Thyroid gland (tissue), 4 donors: Measurements from ENCODE around the gene ACOT4.

Source experiments
- CTCF ChIP-seq, 6 experiments: fragments of 200-600 bp in 3 of 6; fragments of 450-650 bp in 3 of 6; sonication (generic) in 3 of 6; IDR thresholded peaks; one replicate each; pipeline ENCODE4 v1.5.1; 2016 to 2019; ENCODE audit warnings: antibody characterized with exemption in 6 of 6, mild to moderate bottlenecking in 2 of 6, inconsistent platforms in 1 of 6, moderate library complexity in 1 of 6
- POLR2A ChIP-seq, 2 donors: fragments of 450-650 bp; IDR thresholded peaks; one replicate each; pipeline ENCODE4 v1.6.1; 2017; ENCODE audit warnings: antibody characterized with exemption in 2 of 2, mild to moderate bottlenecking in 2 of 2, moderate library complexity in 1 of 2

GRCh38 chr14:73589116-73589515 is 2.6 kb upstream of the ACOT4 start:
- TF ChIP-seq CTCF (IDR thresholded peaks at IDR 0.05) (no peak), POLR2A (IDR thresholded peaks at IDR 0.05) (no peak)
